ENCODE data around the gene GZMA. TPM values are rescaled to one million over a fixed set of nuclear protein-coding genes. Genes with fewer than 3 reads are reported as not detected.

GZMA gene
- total RNA-seq, 1 donor from 2014 or later, result not detected

DNA sequence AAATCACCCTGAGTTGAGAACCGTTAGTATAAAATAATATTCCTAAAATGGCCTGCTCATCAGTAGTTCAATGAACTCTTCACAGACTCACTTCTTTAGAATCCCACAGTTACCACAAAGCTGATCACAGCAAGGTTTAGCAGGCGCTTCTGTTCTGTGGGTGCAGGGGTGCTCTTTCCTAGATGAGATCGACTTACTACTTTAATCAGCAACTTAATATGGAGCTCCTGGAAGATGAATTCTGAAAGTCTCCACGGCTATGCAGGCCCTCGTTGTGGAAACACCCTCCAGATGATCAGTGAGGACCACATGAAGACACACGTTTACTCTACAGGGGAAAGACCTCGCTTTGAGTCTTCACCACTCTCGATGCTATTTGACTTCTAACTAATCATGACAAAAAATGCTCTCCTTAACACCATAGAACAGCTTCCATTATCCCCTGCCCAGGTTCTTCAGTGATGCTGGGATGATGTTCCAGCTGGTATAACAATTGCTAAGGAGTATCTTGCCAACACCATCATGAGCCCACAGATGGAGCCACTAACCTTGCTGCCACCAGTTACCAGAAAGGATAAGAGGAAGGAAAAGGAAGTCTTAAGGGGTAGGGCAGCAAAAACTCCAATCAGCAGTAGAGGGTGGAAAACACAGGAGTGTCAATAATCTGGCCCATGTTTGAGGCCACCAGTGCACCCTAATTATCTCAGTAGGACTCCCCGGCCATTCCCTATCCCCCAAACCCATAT, 39.7 kb downstream of the GZMA start:
- H3K27ac Mint-ChIP-seq, result no peak overlapping the region
- no peaks in the 10 kb centered on the region for H3K9me3 Mint-ChIP-seq
- peaks cover 40% of the 10 kb centered on the region for H3K27me3 Mint-ChIP-seq (ENCODE audit: low read depth)
- H3K4me1 Mint-ChIP-seq, result peaks cover 12% of the 10 kb centered on the region
- no peak for DNase-seq (ENCODE audit: low spot score in 2 of 2, unreplicated experiment in 2 of 2)
- H3K4me3 Mint-ChIP-seq, result no peak overlapping the region
- H3K36me3 Mint-ChIP-seq, result no peaks in the 10 kb centered on the region
- no peak for TF ChIP-seq CTCF (IDR thresholded peaks at IDR 0.05; ENCODE audit: unreplicated experiment)

DNA sequence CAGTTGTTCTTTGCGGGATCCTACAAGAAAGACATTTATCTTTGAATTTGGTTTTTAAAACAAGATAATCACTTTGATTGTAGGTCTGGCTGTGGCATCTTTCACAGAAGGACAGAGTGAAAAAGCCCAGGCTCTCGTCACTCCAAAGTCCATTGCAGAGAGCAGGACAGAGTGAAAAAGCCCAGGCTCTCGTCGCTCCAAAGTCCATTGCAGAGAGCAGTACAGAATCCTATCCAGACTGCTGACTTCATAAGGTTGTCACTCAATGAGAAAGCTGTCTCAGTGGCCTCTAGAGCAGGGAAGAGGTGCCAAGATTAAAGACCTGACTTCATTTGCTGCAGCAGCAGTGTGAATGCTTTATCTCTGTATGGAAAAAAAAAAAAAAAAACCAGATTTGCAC, 41.2 kb downstream of the GZMA start:
- Mint-ChIP-seq H3K27me3 (ENCODE audit: low read depth) (peaks cover 37% of the 10 kb centered on the region), H3K36me3 (no peaks in the 10 kb centered on the region), H3K4me1 (peaks cover 12% of the 10 kb centered on the region), H3K4me3 (no peak overlapping the region), H3K9me3 (no peaks in the 10 kb centered on the region), H3K27ac (no peak overlapping the region)
- no peak for TF ChIP-seq CTCF (IDR thresholded peaks at IDR 0.05; ENCODE audit: unreplicated experiment)
- no peak for DNase-seq (ENCODE audit: low spot score in 2 of 2, unreplicated experiment in 2 of 2)

- no peak for TF ChIP-seq CTCF (IDR thresholded peaks at IDR 0.05; ENCODE audit: unreplicated experiment)
Measured at GRCh38 chr5:55146080-55146479, 43.6 kb downstream of the GZMA start.

GRCh38 chr5:55146543-55147151, 44.2 kb downstream of the GZMA start:
- no peaks in the 10 kb centered on the region for H3K9me3 Mint-ChIP-seq
- no peak overlapping the region for H3K4me3 Mint-ChIP-seq
- peak; percentile 48 to 89 for DNase-seq (ENCODE audit: low spot score in 2 of 2, unreplicated experiment in 2 of 2)
- H3K4me1 Mint-ChIP-seq, result peaks cover 4% of the 10 kb centered on the region
- H3K27me3 Mint-ChIP-seq (ENCODE audit: low read depth), result peaks cover 38% of the 10 kb centered on the region
- peak; percentile 77 for TF ChIP-seq CTCF (IDR thresholded peaks at IDR 0.05; ENCODE audit: unreplicated experiment)
- H3K36me3 Mint-ChIP-seq, result no peaks in the 10 kb centered on the region
- H3K27ac Mint-ChIP-seq, result no peak overlapping the region

More at GRCh38 chr5:55146080-55146479, 43.6 kb downstream of the GZMA start:
- peaks cover 37% of the 10 kb centered on the region for H3K27me3 Mint-ChIP-seq (ENCODE audit: low read depth)
- no peak overlapping the region for H3K27ac Mint-ChIP-seq
- no peaks in the 10 kb centered on the region for H3K36me3 Mint-ChIP-seq
- no peaks in the 10 kb centered on the region for H3K9me3 Mint-ChIP-seq
- peaks cover 7% of the 10 kb centered on the region for H3K4me1 Mint-ChIP-seq
- H3K4me3 Mint-ChIP-seq, result no peak overlapping the region
- DNase-seq (ENCODE audit: low spot score in 2 of 2, unreplicated experiment in 2 of 2), result no peak

DNA sequence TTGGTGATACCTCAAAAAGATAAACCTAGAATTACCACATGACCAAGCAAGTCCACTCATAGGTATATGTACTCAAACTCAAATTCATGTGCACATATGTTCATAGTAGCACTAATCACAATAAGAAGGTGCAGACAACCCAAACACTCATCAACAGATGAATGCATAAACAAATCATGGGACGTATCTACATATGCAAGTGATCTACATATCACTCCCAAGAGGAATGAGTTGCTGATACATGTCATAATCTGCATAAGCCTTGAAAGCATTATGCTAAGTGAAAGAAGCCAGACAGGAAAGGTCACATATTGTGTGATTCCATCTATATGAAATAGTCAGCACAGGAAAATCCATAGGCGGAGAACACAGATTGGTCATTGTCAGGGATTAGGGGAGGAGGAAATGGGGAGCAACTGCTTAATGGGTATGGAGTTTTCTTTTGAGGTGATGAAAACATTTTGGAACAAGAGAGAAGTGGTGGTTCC, 46.9 kb downstream of the GZMA start:
- no peak for TF ChIP-seq CTCF (IDR thresholded peaks at IDR 0.05; ENCODE audit: unreplicated experiment)
- Mint-ChIP-seq H3K27ac (no peak overlapping the region), H3K4me3 (no peak overlapping the region), H3K36me3 (no peaks in the 10 kb centered on the region), H3K9me3 (no peaks in the 10 kb centered on the region), H3K27me3 (ENCODE audit: low read depth) (peaks cover 24% of the 10 kb centered on the region), H3K4me1 (peaks cover 4% of the 10 kb centered on the region)
- no peak for DNase-seq (ENCODE audit: low spot score in 2 of 2, unreplicated experiment in 2 of 2)
